GM21723 (cell line): ENCODE data around the gene CD47.

Experiments
- ATAC-seq: cut with Tn5 transposase; IDR thresholded peaks from one replicate; pipeline ENCODE4 v1.9.1; 2021; ENCODE audit warnings: mild to moderate bottlenecking, moderate library complexity; ENCODE audit not compliant: unreplicated experiment

The CD47 gene

GRCh38 chr3:108018552-108018951 lies 72.3 kb downstream of the CD47 start:
- no peak for ATAC-seq

- ATAC-seq, result no peak
Measured at GRCh38 chr3:108017587-108017986, 73.2 kb downstream of the CD47 start.

DNA sequence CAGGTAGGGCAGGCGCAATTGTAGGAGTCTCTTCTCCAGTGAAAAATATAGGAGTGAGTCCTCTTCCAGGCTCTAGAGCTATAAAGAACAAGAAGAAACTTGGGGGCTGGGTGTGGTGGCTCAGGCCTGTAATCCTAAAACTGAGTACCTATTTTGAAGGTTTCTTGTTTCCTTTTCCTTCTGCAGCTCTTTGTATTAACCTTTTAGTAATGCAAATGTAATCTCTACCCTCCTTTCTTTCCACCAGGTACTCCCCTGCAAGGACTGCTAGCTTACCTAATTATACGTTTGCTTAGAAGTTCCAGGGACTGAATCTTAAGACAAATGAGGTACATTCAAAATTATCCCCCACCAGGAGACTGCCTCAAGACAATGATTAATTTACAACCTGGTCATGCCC lies 75.9 kb downstream of the CD47 start:
- ATAC-seq, result no peak

GRCh38 chr3:108013141-108014055 lies 77.4 kb downstream of the CD47 start:
- no peak for ATAC-seq

DNA sequence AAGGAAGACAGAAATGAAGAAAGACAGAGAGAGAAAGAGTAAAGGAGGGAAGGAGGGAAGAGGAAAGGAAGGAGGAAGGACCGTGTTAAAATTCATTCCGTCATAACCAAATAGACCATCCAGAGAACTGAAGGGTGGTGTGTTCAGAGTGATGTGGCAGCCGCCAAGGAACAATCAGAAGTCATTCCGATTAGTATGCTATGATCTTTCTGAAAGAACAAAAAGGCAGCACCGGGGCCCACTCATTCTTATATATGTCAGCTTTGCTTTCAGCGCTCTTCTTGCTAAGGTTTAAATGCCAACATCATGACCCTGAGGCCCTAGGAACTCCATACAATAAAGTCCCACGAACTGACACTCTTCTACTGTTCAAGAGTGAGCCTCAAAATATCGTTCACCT lies 78.5 kb downstream of the CD47 start:
- no peak for ATAC-seq

- ATAC-seq, result no peak
Measured at GRCh38 chr3:108011616-108012015, 79.2 kb downstream of the CD47 start.

- ATAC-seq, result no peak
Measured at GRCh38 chr3:108008931-108009639, 81.7 kb downstream of the CD47 start.

DNA sequence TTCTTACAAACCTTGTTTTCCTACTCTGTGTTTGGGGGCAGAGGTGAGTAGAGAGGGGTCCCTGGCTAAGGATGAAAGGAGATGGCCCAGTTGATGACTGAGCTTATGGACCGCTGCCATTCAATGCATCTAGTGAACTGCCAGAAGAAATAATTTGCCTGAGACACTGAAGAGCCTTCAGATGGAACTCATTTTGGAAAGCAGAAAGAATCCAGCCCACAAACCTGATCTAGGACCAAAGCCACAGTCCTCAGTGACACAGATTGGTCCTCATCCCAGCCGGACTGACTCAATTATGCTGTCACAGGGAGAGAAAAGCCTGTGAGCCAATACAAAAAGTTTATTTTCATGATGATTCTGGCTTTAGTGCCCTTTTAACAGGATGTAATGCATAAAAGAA lies 82.7 kb downstream of the CD47 start:
- ATAC-seq, result no peak

DNA sequence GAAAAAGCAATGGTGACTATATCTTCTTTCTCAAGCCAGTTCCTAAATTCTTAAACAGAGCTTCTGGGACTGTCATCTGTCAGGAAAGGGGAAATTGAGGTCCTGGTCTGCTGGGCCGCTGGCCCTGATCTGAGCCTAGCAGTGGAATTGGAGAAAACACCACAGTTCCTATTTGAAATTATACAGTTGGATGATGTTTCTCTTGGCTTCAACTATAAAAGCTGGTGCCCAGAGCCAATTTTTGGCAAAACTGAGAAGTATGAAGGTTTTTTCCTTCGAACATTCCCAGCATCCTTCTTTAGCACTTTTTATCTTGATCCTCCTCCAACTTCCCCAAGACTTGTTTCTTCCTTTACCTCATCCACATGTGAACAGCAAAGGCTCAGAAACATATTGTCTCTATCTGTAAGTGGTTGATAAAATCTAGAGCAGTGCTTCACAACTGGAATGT lies 83.9 kb downstream of the CD47 start:
- no peak for ATAC-seq

GRCh38 chr3:108006077-108006771 lies 84.6 kb downstream of the CD47 start:
- ATAC-seq, result no peak

GRCh38 chr3:108004647-108005046 lies 86.2 kb downstream of the CD47 start:
- ATAC-seq, result no peak

DNA sequence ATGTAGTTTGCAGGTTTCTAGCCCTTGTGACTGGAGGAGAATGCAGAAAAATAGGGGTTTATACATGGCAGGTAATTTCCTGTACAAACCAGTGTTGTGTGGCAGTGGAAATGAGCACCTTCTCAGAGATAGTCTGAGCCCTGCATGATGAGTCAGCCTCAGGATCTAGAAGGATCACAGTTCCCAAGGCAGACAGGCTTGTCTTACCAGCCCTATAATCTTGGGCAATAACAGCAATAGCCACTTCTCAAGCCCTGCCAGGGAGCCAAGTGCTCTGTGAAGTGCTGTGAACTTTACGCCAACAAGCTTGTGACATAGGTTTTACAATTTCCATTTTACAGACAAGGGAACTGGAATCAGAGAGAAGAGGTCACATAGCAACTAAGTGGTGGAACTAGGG lies 89.4 kb downstream of the CD47 start:
- ATAC-seq, result no peak

DNA sequence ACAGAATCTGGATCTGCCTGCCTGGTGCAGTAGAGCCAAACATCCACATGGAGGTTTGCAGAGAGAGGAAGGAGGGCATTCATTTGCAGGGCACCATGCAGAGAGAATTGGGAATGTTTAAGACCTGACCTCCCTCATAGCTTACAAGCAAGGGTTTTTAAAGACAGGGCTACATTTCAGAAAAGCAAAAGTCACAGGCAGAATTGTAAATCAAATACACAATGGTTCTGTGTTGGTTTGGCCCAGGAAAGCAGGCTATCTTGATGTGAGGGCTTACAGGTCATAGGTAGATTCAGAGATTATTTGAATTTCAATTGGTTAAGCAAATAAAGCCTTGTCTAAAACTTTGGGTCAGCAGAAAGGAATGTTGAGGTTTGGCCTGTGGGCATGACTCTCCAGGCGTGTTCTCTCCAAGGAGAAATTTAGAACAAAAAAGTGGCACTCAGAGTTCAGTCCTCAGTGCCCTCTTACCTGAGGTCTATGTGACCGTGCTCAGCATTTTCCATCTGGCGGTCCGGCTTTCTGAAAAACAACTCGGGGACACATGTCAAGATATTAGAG lies 91.5 kb downstream of the CD47 start:
- no peak for ATAC-seq

DNA sequence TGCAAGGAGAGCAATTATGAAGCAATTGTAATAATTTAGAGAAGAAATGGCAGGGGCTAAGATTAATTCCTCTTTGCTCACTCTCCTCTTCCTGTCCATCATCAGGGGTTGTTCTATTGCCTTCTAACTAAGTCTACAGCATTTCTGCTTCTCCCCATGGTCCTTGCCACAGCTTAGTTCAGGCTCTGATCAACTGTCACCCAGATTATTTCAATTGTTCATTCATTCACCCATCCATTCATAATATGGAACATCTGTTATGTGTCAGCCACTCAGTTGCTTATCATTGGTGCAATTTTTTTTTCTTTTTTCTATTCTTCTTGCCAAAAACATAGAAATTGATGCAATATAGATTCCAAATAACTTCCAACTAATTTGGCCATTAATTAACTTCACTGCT lies 93.2 kb downstream of the CD47 start:
- no peak for ATAC-seq

DNA sequence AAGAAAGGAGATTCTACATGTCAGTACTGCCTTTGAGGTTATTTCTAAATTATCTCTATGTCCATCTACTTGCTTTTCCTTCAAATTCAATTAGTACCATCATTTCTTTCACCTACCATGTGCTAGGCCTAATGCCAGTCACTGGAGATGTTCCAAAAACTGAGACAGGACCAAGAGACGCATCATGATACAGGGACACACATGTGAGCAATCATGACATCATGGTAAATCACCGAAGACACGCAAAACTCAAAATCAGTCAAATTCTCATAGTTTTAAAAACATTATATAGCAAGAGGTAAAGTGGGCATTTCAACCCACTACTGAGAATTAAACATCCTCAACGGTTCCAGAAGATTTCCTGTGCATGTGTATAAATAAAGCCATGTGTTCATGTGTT lies 95.0 kb downstream of the CD47 start:
- ATAC-seq, result no peak

GRCh38 chr3:107994956-107995715 lies 95.7 kb downstream of the CD47 start:
- no peak for ATAC-seq

GRCh38 chr3:107994181-107994580 lies 96.7 kb downstream of the CD47 start:
- no peak for ATAC-seq

DNA sequence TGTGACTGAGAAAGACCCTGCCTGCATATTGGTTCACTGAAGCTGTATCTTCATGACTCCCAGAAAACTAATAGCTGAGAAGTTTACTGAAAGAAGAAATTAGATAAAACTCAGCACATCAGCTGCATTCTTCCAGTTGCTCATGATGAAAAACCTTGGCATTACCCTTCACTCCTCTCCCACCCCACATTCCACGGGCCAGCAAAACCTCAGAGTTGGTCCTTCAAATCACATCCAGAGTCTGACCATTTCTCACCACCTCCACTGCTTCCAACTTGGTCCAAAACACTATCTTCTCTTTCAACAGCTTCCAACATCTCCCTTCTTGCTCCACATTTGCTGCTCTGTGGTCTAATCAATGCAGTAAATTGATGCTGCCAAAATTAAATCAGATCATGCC lies 97.1 kb downstream of the CD47 start:
- ATAC-seq, result no peak
